Measurements from ENCODE around the gene BICD1. TPM values are rescaled to one million over a fixed set of nuclear protein-coding genes. Genes with fewer than 3 reads are reported as not detected.

The BICD1 gene
- polyA plus RNA-seq, 2 donors: 1.7 to 2.0 TPM

DNA sequence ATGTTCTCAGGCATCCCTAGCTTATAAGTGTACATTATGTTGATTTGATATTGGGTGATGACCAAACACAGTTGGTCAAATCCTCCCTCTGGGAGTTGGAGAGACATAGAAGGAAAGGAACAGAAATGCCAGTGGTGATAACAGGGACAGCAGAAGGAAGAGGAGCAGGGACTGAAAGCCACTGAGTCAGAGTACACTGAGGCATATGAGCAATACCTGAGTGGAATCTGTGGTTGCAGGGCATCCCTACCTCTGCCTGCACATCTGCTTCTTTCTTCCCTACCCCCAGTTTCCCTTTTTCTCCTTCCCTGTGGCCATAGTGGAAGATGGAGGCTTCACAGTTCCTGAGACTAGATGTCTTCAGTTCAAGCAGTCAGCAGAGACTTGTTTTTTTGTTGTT, 44.9 kb downstream of the BICD1 start:
- no peak overlapping the region for H3K4me3 ChIP-seq (ENCODE audit: low read depth in 1 of 2, low read length in 2 of 2)
- H3K27ac ChIP-seq (ENCODE audit: low read depth in 2 of 2, low read length in 1 of 2): no peak overlapping the region
- H3K9me3 ChIP-seq (ENCODE audit: control insufficient read depth in 2 of 2, insufficient read depth in 1 of 2, low read depth in 1 of 2, low read length in 1 of 2): no peaks in the 10 kb centered on the region
- H3K36me3 ChIP-seq (ENCODE audit: control insufficient read depth in 2 of 2, insufficient read depth in 2 of 2, low read length in 1 of 2): no peaks in the 10 kb centered on the region
- H3K4me1 ChIP-seq (ENCODE audit: control insufficient read depth in 2 of 2, insufficient read depth in 2 of 2, low read length in 1 of 2): peaks cover 0 to 2% of the 10 kb centered on the region in 2 donors
- no peaks in the 10 kb centered on the region for H3K27me3 ChIP-seq (ENCODE audit: control insufficient read depth in 1 of 2, insufficient read depth in 2 of 2, low read length in 2 of 2)

DNA sequence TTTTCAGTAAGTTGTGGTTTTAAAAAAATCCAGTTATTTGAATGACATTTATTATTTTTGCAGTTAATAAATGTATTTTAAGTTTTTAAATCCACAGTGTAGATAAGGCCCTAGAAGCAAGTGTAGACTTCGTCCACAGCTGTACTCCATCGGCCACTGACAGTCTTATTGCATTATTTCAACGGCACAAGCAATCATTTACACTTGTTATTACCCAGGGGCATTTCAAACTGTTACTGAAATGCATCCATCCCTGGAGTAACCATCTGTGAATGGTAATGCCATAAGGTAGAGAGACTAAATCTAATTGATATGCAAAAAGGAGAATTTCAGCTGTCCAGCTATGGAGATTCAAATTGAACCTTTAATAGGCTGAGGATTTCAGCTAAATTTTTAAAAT, 48.4 kb downstream of the BICD1 start:
- 77 to 81% methylated on average over 3 of the region's 3 CpGs for WGBS, 2 donors
- Histone ChIP-seq H3K9me3 (ENCODE audit: control insufficient read depth in 2 of 2, insufficient read depth in 1 of 2, low read depth in 1 of 2, low read length in 1 of 2) (no peaks in the 10 kb centered on the region), H3K27me3 (ENCODE audit: control insufficient read depth in 1 of 2, insufficient read depth in 2 of 2, low read length in 2 of 2) (no peaks in the 10 kb centered on the region), H3K4me1 (ENCODE audit: control insufficient read depth in 2 of 2, insufficient read depth in 2 of 2, low read length in 1 of 2) (peaks cover 0 to 2% of the 10 kb centered on the region in 2 donors), H3K27ac (ENCODE audit: low read depth in 2 of 2, low read length in 1 of 2) (no peak overlapping the region), H3K36me3 (ENCODE audit: control insufficient read depth in 2 of 2, insufficient read depth in 2 of 2, low read length in 1 of 2) (no peaks in the 10 kb centered on the region), H3K4me3 (ENCODE audit: low read depth in 1 of 2, low read length in 2 of 2) (no peak overlapping the region)

DNA sequence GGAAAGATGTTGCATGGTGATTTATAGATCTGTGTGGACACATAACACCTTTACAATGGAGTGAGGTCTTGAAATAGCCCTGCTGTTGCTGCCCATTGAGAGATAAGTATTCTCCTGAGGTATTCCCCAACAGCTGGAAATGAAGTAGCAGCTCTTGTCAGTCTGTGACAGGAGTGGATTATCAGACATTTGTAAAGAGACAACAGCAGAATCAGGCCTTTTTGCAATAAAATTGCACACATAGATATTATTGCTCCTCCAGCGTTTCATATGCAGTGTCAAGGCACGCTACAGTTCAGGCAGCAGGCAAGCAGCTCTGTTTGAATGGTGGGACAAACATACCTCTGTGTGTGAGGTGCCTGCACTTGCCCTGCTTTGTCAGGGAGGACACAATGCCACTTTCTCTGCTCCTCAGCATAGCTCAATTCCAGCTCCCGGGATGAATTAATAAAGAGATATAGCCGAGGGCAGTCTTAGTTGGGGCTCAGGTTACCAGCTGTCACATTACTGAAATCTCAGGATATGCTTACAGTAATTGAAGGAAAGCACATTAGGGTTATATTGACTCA, 49.4 kb downstream of the BICD1 start:
- Histone ChIP-seq H3K9me3 (ENCODE audit: control insufficient read depth in 2 of 2, insufficient read depth in 1 of 2, low read depth in 1 of 2, low read length in 1 of 2) (no peaks in the 10 kb centered on the region), H3K4me3 (ENCODE audit: low read depth in 1 of 2, low read length in 2 of 2) (no peak overlapping the region), H3K27ac (ENCODE audit: low read depth in 2 of 2, low read length in 1 of 2) (no peak overlapping the region), H3K36me3 (ENCODE audit: control insufficient read depth in 2 of 2, insufficient read depth in 2 of 2, low read length in 1 of 2) (no peaks in the 10 kb centered on the region), H3K27me3 (ENCODE audit: control insufficient read depth in 1 of 2, insufficient read depth in 2 of 2, low read length in 2 of 2) (no peaks in the 10 kb centered on the region), H3K4me1 (ENCODE audit: control insufficient read depth in 2 of 2, insufficient read depth in 2 of 2, low read length in 1 of 2) (peaks cover 0 to 2% of the 10 kb centered on the region in 2 donors)
- WGBS, 2 donors: 28 to 50% methylated on average over 4 of the region's 4 CpGs

DNA sequence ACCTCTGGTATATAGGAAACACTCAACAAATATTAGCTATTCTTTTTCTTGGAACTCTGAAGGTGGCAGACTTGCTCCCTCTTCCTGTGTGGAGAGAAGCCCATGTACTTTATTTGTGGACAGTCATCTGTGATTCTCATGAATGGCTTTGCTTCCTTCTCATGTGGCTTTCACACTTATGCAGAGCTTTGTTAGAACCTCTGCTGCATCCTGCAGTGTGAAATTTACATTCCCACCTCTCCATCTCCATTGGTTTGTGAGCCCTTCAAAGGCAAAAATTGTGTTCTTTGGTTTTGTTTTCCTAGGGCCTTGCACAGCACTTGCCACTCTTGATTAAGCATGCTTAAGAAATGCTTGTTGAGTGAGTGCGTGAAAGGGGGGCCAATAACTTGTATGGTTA, 51.9 kb downstream of the BICD1 start:
- 95 to 100% methylated on average over 1 of the region's 1 CpG for WGBS, 2 donors

GRCh38 chr12:32159381-32159780, 52.7 kb downstream of the BICD1 start:
- no peaks in the 10 kb centered on the region for H3K9me3 ChIP-seq (ENCODE audit: control insufficient read depth in 2 of 2, insufficient read depth in 1 of 2, low read depth in 1 of 2, low read length in 1 of 2)
- H3K4me3 ChIP-seq (ENCODE audit: low read depth in 1 of 2, low read length in 2 of 2): no peak overlapping the region
- H3K27me3 ChIP-seq (ENCODE audit: control insufficient read depth in 1 of 2, insufficient read depth in 2 of 2, low read length in 2 of 2): no peaks in the 10 kb centered on the region
- WGBS, 2 donors: 93 to 95% methylated on average over 6 of the region's 6 CpGs
- H3K4me1 ChIP-seq (ENCODE audit: control insufficient read depth in 2 of 2, insufficient read depth in 2 of 2, low read length in 1 of 2): peaks cover 0 to 2% of the 10 kb centered on the region in 2 donors
- no peaks in the 10 kb centered on the region for H3K36me3 ChIP-seq (ENCODE audit: control insufficient read depth in 2 of 2, insufficient read depth in 2 of 2, low read length in 1 of 2)
- H3K27ac ChIP-seq (ENCODE audit: low read depth in 2 of 2, low read length in 1 of 2): no peak overlapping the region

More for the DNA sequence above, 51.9 kb downstream of the BICD1 start:
- no peak overlapping the region for H3K27ac ChIP-seq (ENCODE audit: low read depth in 2 of 2, low read length in 1 of 2)
- no peaks in the 10 kb centered on the region for H3K9me3 ChIP-seq (ENCODE audit: control insufficient read depth in 2 of 2, insufficient read depth in 1 of 2, low read depth in 1 of 2, low read length in 1 of 2)
- peaks cover 0 to 2% of the 10 kb centered on the region in 2 donors for H3K4me1 ChIP-seq (ENCODE audit: control insufficient read depth in 2 of 2, insufficient read depth in 2 of 2, low read length in 1 of 2)
- no peaks in the 10 kb centered on the region for H3K27me3 ChIP-seq (ENCODE audit: control insufficient read depth in 1 of 2, insufficient read depth in 2 of 2, low read length in 2 of 2)
- no peaks in the 10 kb centered on the region for H3K36me3 ChIP-seq (ENCODE audit: control insufficient read depth in 2 of 2, insufficient read depth in 2 of 2, low read length in 1 of 2)
- no peak overlapping the region for H3K4me3 ChIP-seq (ENCODE audit: low read depth in 1 of 2, low read length in 2 of 2)

GRCh38 chr12:32159925-32160324, 53.3 kb downstream of the BICD1 start:
- no peaks in the 10 kb centered on the region for H3K9me3 ChIP-seq (ENCODE audit: control insufficient read depth in 2 of 2, insufficient read depth in 1 of 2, low read depth in 1 of 2, low read length in 1 of 2)
- peaks cover 0 to 2% of the 10 kb centered on the region in 2 donors for H3K4me1 ChIP-seq (ENCODE audit: control insufficient read depth in 2 of 2, insufficient read depth in 2 of 2, low read length in 1 of 2)
- no peaks in the 10 kb centered on the region for H3K27me3 ChIP-seq (ENCODE audit: control insufficient read depth in 1 of 2, insufficient read depth in 2 of 2, low read length in 2 of 2)
- H3K27ac ChIP-seq (ENCODE audit: low read depth in 2 of 2, low read length in 1 of 2): no peak overlapping the region
- 78% methylated on average over 3 of the region's 3 CpGs for WGBS, 2 donors
- H3K4me3 ChIP-seq (ENCODE audit: low read depth in 1 of 2, low read length in 2 of 2): no peak overlapping the region
- H3K36me3 ChIP-seq (ENCODE audit: control insufficient read depth in 2 of 2, insufficient read depth in 2 of 2, low read length in 1 of 2): no peaks in the 10 kb centered on the region

GRCh38 chr12:32161058-32161457, 54.4 kb downstream of the BICD1 start:
- WGBS, 2 donors: 90 to 92% methylated on average over 5 of the region's 5 CpGs
- no peaks in the 10 kb centered on the region for H3K36me3 ChIP-seq (ENCODE audit: control insufficient read depth in 2 of 2, insufficient read depth in 2 of 2, low read length in 1 of 2)
- H3K9me3 ChIP-seq (ENCODE audit: control insufficient read depth in 2 of 2, insufficient read depth in 1 of 2, low read depth in 1 of 2, low read length in 1 of 2): no peaks in the 10 kb centered on the region
- peaks cover 0 to 1% of the 10 kb centered on the region in 2 donors for H3K4me1 ChIP-seq (ENCODE audit: control insufficient read depth in 2 of 2, insufficient read depth in 2 of 2, low read length in 1 of 2)
- no peak overlapping the region for H3K27ac ChIP-seq (ENCODE audit: low read depth in 2 of 2, low read length in 1 of 2)
- no peak overlapping the region for H3K4me3 ChIP-seq (ENCODE audit: low read depth in 1 of 2, low read length in 2 of 2)
- no peaks in the 10 kb centered on the region for H3K27me3 ChIP-seq (ENCODE audit: control insufficient read depth in 1 of 2, insufficient read depth in 2 of 2, low read length in 2 of 2)

- Histone ChIP-seq H3K4me3 (ENCODE audit: low read depth in 1 of 2, low read length in 2 of 2) (no peak overlapping the region), H3K27ac (ENCODE audit: low read depth in 2 of 2, low read length in 1 of 2) (no peak overlapping the region), H3K36me3 (ENCODE audit: control insufficient read depth in 2 of 2, insufficient read depth in 2 of 2, low read length in 1 of 2) (no peaks in the 10 kb centered on the region), H3K27me3 (ENCODE audit: control insufficient read depth in 1 of 2, insufficient read depth in 2 of 2, low read length in 2 of 2) (no peaks in the 10 kb centered on the region), H3K9me3 (ENCODE audit: control insufficient read depth in 2 of 2, insufficient read depth in 1 of 2, low read depth in 1 of 2, low read length in 1 of 2) (no peaks in the 10 kb centered on the region), H3K4me1 (ENCODE audit: control insufficient read depth in 2 of 2, insufficient read depth in 2 of 2, low read length in 1 of 2) (no peaks in the 10 kb centered on the region)
- WGBS, 2 donors: 93 to 95% methylated on average over 2 of the region's 2 CpGs
Measured at GRCh38 chr12:32163596-32163995, 56.9 kb downstream of the BICD1 start.

DNA sequence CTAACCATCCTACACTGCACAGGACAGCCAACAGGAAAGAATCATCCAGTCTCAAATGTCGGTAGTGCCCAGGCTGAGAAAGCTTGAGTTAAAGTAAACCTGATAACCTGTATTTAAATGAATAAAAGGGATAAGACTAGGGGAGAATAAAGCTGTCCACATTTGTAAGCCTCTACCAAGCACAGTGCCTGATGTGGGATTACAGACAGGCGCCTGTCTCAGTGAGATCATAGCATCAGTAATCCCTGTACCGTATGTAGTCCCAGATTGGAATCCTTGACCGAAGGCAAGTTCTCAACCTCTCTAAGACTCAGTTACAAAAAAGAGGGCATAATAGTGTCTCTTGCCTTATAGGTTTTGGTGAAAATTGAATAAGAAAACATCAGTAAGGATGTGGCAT, 59.9 kb downstream of the BICD1 start:
- Histone ChIP-seq H3K4me3 (ENCODE audit: low read depth in 1 of 2, low read length in 2 of 2) (no peak overlapping the region), H3K27me3 (ENCODE audit: control insufficient read depth in 1 of 2, insufficient read depth in 2 of 2, low read length in 2 of 2) (no peaks in the 10 kb centered on the region), H3K9me3 (ENCODE audit: control insufficient read depth in 2 of 2, insufficient read depth in 1 of 2, low read depth in 1 of 2, low read length in 1 of 2) (no peaks in the 10 kb centered on the region), H3K36me3 (ENCODE audit: control insufficient read depth in 2 of 2, insufficient read depth in 2 of 2, low read length in 1 of 2) (no peaks in the 10 kb centered on the region), H3K27ac (ENCODE audit: low read depth in 2 of 2, low read length in 1 of 2) (no peak overlapping the region), H3K4me1 (ENCODE audit: control insufficient read depth in 2 of 2, insufficient read depth in 2 of 2, low read length in 1 of 2) (no peaks in the 10 kb centered on the region)
- 99 to 100% methylated on average over 4 of the region's 4 CpGs for WGBS, 2 donors

DNA sequence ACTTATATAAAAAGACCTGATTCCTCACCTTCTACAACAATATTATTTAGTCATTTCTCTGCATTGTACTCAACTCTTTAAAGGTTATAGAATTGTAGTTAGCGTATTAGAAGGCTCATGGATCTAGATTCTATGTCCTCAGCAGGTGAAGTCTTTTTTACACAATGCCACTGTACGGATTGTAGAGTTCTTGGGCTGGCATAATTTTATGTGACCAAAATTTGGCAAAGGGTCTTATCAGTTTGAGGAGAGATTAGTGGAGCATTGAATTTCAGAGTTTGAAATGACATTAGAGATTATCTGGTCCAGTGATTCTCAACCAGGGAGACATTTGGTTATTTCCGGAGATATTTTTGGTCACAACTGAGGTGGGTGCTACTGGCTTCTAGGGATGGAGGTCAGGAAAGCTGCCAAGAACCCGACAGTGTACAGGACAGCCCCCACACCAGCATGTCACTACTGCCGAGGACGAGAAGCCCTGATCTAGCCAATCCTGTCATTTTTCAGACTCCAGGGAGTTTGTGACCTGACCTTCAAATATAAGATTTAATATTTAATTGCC, 63.9 kb downstream of the BICD1 start:
- H3K27me3 ChIP-seq (ENCODE audit: control insufficient read depth in 1 of 2, insufficient read depth in 2 of 2, low read length in 2 of 2): no peaks in the 10 kb centered on the region

More for the DNA sequence above, 63.9 kb downstream of the BICD1 start:
- no peaks in the 10 kb centered on the region for H3K36me3 ChIP-seq (ENCODE audit: control insufficient read depth in 2 of 2, insufficient read depth in 2 of 2, low read length in 1 of 2)
- no peak overlapping the region for H3K4me3 ChIP-seq (ENCODE audit: low read depth in 1 of 2, low read length in 2 of 2)
- 76 to 87% methylated on average over 6 of the region's 6 CpGs for WGBS, 2 donors
- H3K4me1 ChIP-seq (ENCODE audit: control insufficient read depth in 2 of 2, insufficient read depth in 2 of 2, low read length in 1 of 2): no peaks in the 10 kb centered on the region
- H3K9me3 ChIP-seq (ENCODE audit: control insufficient read depth in 2 of 2, insufficient read depth in 1 of 2, low read depth in 1 of 2, low read length in 1 of 2): no peaks in the 10 kb centered on the region
- no peak overlapping the region for H3K27ac ChIP-seq (ENCODE audit: low read depth in 2 of 2, low read length in 1 of 2)
